Jurkat, Clone E6-1 (cell line): ENCODE data around the gene PAPOLA. TPM values are rescaled to one million over a fixed set of nuclear protein-coding genes. Genes with fewer than 3 reads are reported as not detected.
"Not testable (repeated sequence)": the region's sequence is repeated elsewhere in the genome, so short reads cannot be mapped to it uniquely, and the experiment has no call there.

Source experiments
- DNase-seq: peaks from one replicate; pipeline ENCODE4 v3.0.0-alpha.2; 2011; ENCODE audit warnings: low read depth, low spot score
- H3K4me3 ChIP-seq: 2 replicates; pipeline ENCODE4 v1.5.1; 2011; ENCODE audit warnings: mild to moderate bottlenecking, low read length, control low read depth, moderate library complexity
- polyA plus RNA-seq: library from polyadenylated mRNA; unstranded; fragments of >200 nt; gene quantifications from one replicate; pipeline ENCODE4 v1.2.1, GENCODE V29; 2012; ENCODE audit warnings: missing spikeins; ENCODE audit not compliant: insufficient read length, insufficient read depth

The PAPOLA gene
- 111 TPM for polyA plus RNA-seq

GRCh38 chr14:96501740-96502620 is at the start of gene PAPOLA:
Gene PAPOLA, plus strand, starts transcription at chr14:96502382. Its CDS starts 211 bp downstream, at chr14:96502593.
- DNase-seq: peak; percentile 95
- H3K4me3 ChIP-seq: peak within 1 kb of the TSS; percentile 67

DNA sequence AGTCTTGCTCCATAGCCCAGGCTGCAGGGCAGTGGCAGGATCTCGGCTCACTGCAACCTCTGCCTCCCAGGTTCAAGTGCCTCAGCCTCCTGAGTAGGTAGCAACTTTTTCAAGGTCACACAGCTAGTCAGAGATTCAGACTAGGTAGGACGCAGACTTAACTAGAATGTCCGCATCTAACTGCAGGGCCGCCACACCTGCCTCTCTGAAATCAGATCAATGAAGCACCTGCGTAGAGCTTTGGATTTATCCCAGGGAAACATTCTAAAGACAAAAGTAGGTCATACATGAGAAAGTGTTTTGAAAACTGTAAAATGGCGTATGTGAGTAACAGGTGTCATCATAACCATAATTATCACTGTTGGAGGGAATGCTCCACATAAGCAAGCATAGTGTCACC is 49.5 kb upstream of the PAPOLA start:
- no peak overlapping the region for H3K4me3 ChIP-seq
- no peak for DNase-seq

GRCh38 chr14:96455588-96455987 is 46.6 kb upstream of the PAPOLA start:
- no peak for DNase-seq
- H3K4me3 ChIP-seq: no peak overlapping the region

DNA sequence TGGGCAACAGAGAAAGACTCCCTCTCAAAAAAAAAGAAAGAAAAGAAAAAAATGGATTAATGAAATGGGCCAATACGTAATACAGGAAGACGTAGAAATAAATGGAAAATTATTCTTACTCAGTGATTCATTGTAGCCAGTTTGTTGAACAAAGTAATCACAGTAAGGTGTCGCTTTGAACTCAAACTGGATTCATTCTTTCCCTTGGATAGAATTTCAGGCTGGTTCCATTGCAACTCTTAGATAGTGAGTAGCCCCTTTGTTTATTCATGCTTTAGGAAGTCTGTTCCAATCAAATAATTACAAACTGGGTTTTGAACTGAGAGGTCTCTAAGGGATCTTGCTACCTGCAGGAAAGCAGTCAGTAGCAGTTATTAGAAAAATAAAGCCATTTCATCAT is 42.3 kb upstream of the PAPOLA start:
- no peak for DNase-seq
- no peak overlapping the region for H3K4me3 ChIP-seq

DNA sequence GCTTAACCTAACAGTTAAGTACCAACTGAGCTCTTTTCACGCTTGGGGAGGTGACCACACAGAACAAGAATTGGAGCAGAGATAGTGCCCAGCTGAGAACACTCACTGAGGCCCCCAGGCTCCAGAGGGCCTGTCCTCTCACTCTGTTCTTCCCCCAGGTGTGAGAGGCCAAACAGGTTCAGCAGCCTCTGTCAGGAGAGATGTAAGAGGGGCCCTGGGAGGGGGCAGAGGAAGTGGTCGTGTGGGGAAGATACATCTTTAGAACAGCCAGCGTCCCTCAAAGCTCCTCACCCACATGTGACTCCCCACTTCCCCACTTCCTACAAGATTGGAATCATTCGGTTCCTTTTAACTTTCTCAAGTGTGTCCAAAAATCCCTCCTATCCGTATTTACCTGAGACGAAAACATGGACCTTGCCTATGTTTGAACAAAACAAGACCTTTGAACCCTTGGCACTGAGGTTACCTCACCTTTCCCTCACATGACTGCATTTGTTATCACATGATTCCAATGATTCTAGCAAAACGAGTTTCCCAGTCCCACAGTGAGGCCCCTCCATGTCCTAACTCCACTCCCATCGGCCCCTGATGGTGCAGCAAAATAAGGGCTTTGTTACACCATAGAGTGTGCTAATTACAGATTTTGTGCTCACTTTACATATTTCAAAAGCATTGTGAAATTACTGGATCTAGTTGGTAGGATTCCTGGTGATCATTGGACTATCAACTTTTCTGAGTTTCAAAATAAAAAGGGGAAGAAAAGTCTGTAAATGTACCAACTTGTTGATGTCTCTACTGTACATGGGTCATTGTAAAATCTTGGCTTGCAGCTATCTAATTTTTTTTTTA is 40.0 kb upstream of the PAPOLA start:
- DNase-seq: peak; percentile 60
- H3K4me3 ChIP-seq: no peak overlapping the region

- no peak for DNase-seq
- H3K4me3 ChIP-seq: no peak overlapping the region
Measured at GRCh38 chr14:96464136-96464535, 38.0 kb upstream of the PAPOLA start.

GRCh38 chr14:96466918-96467317 is 35.3 kb upstream of the PAPOLA start:
- DNase-seq: no peak
- H3K4me3 ChIP-seq: no peak overlapping the region

DNA sequence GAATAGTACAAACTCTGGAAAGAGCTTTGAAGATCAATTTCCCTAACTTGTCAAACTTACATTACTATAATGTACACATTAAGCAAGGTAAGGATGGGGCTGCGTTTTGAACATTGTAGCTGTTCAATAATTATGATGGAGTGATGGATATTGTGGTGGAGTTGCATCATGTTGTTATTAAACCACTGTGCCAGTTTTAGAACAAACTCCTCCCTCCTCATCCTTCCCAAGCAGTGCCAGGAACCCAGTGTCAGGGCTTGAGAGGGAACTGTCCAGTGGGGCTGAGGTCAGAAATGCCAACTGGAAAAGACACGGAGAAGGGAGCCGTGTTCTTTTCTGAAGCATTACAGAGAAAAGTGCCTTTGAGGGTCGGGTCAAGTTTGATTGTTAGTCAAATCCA is 31.9 kb upstream of the PAPOLA start:
- DNase-seq: no peak

DNA sequence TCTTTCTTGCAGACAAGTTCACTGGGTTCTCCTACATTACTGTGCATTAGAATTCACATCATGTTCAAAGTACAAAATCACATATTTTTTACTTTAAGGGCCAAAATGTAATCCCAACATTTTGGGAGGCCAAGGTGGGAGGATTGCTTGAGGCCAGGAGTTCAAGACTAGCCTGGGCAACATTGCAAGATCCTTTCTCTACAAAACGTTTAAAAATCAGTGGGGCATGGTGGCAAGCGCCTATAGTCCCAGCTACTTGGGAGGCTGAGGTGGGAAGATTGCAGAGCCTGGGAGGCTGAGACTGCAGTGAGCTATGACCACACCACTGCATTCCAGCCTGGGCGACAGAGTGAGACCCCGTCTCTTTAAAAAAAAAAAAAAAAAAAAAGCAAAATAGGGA is 31.2 kb upstream of the PAPOLA start:
- not testable (repeated sequence) for DNase-seq, H3K4me3 ChIP-seq

More for the DNA sequence above, 31.9 kb upstream of the PAPOLA start:
- H3K4me3 ChIP-seq: no peak overlapping the region

DNA sequence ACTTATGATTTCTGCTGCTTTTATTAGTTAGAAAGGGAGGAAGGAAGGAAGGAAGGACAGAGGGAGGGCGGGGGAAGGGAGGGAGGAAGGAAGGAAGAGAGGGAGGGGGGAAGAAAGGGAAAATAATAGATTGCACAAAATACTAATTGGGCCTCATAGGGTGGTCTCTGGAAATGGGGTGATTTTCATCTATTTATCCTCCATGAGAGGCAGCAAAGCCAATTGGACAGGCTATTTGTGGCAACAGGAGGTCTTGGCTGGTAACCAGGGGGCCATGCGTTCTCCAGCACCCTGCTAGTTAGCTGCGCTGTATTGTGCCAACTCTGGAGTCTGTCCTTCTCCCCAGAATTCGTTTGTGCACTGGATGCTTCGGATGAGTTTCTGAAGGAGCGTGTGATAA is 24.1 kb upstream of the PAPOLA start:
- no peak overlapping the region for H3K4me3 ChIP-seq
- no peak for DNase-seq

DNA sequence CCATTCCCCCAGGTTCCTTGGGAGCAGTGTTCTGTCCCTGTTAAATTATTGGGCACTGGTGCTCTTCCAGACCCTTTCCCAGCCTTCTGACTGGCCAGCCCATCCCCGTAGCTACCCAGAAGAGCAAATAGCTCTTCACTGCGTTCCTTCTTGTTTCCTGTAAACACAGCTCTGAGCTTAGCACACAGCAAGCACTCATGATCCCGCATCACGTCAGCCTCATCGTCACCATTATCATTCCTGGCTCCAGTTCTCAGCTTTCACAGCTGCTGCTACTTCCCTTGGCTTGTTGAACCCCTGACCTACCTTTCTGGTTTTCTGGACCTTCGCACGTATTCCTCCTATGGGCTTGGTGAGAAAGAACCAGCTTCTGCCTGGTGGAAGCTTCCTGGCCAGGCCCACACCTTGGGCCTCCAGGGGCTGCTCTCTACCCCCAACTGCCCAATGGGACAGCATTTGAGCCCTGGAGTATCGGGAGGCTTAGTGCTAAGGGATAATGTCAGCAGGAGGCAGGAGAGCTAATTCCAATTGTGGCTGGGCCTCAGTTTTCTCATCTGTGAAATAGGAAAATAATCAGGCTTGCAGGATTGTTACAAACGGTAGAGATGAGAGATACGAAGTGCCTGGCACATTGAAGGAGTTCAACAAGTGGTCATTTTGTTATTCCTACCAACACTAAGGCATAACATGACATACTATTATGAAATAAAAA is 22.6 kb upstream of the PAPOLA start:
- H3K4me3 ChIP-seq: no peak overlapping the region
- no peak for DNase-seq

GRCh38 chr14:96481731-96482314 is 20.4 kb upstream of the PAPOLA start:
- no peak for DNase-seq
- H3K4me3 ChIP-seq: no peak overlapping the region

- DNase-seq: no peak
- H3K4me3 ChIP-seq: no peak overlapping the region
Measured at GRCh38 chr14:96482986-96483385, 19.2 kb upstream of the PAPOLA start.

GRCh38 chr14:96484399-96484798 is 17.8 kb upstream of the PAPOLA start:
- DNase-seq: no peak
- no peak overlapping the region for H3K4me3 ChIP-seq

GRCh38 chr14:96486705-96487104 is 15.5 kb upstream of the PAPOLA start:
- no peak for DNase-seq

GRCh38 chr14:96489327-96489726 is 12.9 kb upstream of the PAPOLA start:
- DNase-seq: no peak
- H3K4me3 ChIP-seq: no peak overlapping the region

More at GRCh38 chr14:96486705-96487104, 15.5 kb upstream of the PAPOLA start:
- H3K4me3 ChIP-seq: no peak overlapping the region

DNA sequence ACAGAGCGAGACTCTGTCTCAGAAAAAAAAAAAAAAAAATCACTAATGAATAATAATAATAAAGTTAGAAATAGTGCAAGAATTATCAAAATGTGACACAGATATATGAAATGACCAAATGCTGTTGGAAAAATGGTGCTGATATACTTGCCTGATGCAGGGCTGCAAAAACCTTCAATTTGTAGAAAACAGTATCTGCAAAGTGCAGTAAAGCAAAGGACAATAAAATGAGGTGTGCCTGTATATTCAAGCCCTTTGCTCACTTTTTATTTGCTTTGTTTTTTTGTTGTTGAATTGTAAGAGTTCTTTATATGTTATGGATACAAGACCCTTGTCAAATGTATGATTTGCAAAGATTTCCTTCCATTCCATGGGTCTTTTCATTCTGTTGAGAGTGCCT is 9.0 kb upstream of the PAPOLA start:
- no peak for DNase-seq
- no peak overlapping the region for H3K4me3 ChIP-seq

GRCh38 chr14:96494331-96494730 is 7.9 kb upstream of the PAPOLA start:
- H3K4me3 ChIP-seq: no peak overlapping the region
- DNase-seq: no peak

DNA sequence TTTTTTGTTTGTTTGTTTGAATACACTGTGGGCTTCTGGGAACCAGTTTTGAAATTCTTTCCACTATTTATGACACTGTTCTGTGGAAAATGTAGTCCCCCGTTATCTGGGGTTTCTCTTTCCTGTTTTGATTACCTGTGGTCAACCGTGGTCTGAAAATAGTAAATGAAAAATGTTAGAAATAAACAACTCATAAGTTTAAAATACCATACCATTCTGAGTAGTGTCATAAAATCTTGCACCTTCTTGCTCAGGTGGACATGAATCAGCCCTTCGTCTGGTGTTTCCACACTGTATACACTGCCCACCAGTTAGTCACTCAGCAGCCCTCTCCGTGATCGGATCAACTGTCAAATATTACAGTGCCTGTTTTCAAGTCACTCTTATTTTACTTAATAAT is 5.1 kb upstream of the PAPOLA start:
- no peak overlapping the region for H3K4me3 ChIP-seq
- DNase-seq: no peak
